GM10248 (cell line): ENCODE data around the gene UQCC2.

Experiments used
- CTCF ChIA-PET: fragments of 300-600 bp; sonication (Branson Sonifier 250); formaldehyde crosslinking; extraction: SDS; loops from one replicate; lab custom pipeline; 2021; ENCODE audit warnings: antibody characterized with exemption; lab: Yijun Ruan, JAX
- POLR2A ChIA-PET: fragments of 350-650 bp; sonication (Branson Sonifier 250); formaldehyde crosslinking; extraction: SDS; loops from one replicate; lab custom pipeline; 2020; ENCODE audit warnings: antibody characterized with exemption; lab: Yijun Ruan, JAX
- DNase-seq: peaks from one replicate; pipeline ENCODE4 v3.0.0; 2012; ENCODE audit errors: extremely low spot score
- TF ChIP-seq, protein P1 (sequence below): IDR thresholded peaks from 2 replicates; pipeline ENCODE4 v1.5.1; 2012; ENCODE audit warnings: mild to moderate bottlenecking, low read depth; ENCODE audit errors: extremely low read depth, missing control alignments, control extremely low read depth

The UQCC2 gene

DNA sequence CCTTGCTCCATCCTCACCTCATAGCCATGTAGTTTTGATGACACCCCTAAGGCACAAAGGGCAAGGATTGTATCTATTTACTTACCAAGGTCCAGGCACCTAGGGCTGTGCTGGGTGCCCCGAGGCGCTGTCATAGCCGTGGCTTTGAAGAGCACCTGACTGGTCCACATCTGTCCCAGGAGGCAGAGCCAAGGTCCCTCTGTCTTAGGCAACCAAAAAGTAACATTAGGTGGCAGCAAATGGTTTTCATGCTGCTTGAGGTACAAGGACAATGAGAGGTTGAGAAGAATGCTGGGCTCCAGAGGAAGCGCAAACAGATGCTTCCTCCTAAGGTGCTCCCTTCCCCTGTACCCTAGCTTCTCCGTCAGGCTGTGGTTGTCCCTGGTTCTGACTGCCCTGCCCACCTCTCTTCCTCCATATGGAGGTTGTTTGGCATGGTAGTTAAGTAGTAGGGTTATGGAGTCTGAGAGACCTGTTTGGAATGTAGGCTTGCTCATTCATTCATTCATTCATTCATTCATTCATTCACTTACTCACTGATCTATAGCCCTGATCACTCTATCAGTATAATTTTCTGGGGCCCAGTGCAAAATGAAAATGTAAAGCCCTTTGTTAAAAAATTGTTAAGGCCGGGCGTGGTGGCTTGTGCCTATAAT, 3.0 kb upstream of the UQCC2 start:
- TF ChIP-seq, protein P1, sequence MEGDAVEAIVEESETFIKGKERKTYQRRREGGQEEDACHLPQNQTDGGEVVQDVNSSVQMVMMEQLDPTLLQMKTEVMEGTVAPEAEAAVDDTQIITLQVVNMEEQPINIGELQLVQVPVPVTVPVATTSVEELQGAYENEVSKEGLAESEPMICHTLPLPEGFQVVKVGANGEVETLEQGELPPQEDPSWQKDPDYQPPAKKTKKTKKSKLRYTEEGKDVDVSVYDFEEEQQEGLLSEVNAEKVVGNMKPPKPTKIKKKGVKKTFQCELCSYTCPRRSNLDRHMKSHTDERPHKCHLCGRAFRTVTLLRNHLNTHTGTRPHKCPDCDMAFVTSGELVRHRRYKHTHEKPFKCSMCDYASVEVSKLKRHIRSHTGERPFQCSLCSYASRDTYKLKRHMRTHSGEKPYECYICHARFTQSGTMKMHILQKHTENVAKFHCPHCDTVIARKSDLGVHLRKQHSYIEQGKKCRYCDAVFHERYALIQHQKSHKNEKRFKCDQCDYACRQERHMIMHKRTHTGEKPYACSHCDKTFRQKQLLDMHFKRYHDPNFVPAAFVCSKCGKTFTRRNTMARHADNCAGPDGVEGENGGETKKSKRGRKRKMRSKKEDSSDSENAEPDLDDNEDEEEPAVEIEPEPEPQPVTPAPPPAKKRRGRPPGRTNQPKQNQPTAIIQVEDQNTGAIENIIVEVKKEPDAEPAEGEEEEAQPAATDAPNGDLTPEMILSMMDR = no peak
- DNase-seq = no peak
- POLR2A ChIA-PET = no interaction called here
- CTCF ChIA-PET = interaction anchor here (1.0 to 4.1 kb wide), 5 partner anchors 13 to 53 kb away, joined by 3 to 28 read pairs (median 4); no protein-coding TSS in a partner anchor

DNA sequence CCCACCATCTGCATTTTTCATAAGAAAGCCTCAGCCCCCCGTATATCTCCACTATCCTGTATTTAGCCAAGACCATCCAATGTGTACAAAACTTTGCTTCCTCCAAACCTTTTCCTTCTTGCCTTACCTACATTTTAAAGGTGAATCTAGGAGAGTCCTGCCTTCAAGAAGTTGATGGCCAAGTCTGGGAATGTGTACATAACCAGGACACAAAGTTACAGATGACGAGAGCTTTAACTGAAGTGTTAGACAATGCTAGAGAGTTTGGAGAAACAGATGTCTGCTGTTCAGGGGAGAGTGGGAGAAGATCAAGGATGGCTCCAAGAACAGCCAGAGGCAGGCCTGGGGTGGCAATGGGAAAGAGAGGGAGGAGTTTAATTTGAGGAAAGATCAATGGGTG, 2.3 kb upstream of the UQCC2 start:
- ChIA-PET CTCF (interaction anchor here (0.7 to 1.8 kb wide), 3 partner anchors 13 to 58 kb away, joined by 3 to 7 read pairs (median 3); no protein-coding TSS in a partner anchor), POLR2A (no interaction called here)
- DNase-seq = no peak
- TF ChIP-seq, protein P1 = no peak

DNA sequence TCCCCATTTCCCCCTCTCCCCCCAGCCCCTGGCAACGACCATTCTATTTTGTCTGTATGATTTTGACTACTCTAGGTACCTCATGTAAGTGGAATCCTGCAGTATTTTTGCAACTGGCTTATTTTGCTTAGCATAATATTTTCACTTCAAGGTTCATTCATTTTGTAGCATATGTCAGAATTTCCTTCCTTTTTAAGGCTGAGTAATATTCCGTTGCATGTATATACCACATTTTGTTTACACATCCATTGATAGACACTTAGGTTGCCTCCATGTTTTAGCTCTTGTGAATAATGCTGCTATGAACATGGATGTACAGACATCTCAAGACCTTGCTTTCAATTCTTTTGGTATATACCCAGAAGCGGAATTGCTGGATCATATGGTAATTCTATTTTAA, 1.4 kb upstream of the UQCC2 start:
- ChIA-PET POLR2A (no interaction called here), CTCF (interaction anchor here (0.7 to 1.8 kb wide), 2 partner anchors 12 to 59 kb away, joined by 3 to 7 read pairs; no protein-coding TSS in a partner anchor)
- TF ChIP-seq, protein P1 = no peak
- no peak for DNase-seq

DNA sequence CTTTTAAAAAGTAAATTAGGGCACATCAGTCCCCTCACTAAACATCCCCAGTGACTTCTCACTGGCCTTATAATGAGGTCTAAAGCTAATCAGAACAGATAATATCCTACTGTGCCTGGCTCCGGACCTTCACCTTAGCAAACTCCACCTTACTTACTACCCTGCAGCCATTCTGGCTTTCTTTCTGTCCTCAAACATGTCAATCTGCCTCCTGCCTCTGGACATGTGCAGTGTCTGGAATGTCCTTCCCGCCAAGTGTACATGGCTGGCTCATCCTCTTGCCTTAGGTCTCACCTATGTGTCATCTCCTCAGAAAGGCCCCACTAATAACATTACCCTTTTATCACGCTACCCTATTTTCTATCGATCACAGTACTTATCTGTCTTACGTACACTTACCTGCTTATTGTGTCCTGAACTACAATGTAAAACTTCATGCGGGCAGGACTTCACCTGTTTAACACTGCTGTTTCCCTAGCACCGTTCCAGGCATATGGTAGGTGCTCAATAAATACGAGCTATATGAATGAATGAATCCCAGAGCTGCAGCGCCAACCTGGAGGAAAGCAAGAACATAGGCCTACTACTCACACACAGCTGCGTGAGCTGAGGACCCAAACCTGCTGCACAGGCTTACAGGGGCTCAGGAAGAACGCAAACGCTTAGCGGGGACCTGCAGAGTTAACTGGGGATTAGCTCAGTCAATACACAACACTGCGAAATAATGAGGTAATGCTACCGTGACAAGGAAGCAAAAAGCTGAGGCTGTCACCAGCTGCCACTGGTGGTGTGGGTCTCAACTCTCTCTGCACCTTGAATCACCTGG, 991 bp downstream of the UQCC2 start:
- TF ChIP-seq, protein P1 = no peak
- ChIA-PET POLR2A (interaction anchor here (0.6 to 1.8 kb wide), 3 partner anchors 10 to 78 kb away, joined by 3 to 7 read pairs (median 6); partner anchors contain the start of gene LEMD2), CTCF (interaction anchor here (0.9 to 3.7 kb wide), 18 partner anchors 9 to 285 kb away, joined by 3 to 62 read pairs (median 6); no protein-coding TSS in a partner anchor)

DNA sequence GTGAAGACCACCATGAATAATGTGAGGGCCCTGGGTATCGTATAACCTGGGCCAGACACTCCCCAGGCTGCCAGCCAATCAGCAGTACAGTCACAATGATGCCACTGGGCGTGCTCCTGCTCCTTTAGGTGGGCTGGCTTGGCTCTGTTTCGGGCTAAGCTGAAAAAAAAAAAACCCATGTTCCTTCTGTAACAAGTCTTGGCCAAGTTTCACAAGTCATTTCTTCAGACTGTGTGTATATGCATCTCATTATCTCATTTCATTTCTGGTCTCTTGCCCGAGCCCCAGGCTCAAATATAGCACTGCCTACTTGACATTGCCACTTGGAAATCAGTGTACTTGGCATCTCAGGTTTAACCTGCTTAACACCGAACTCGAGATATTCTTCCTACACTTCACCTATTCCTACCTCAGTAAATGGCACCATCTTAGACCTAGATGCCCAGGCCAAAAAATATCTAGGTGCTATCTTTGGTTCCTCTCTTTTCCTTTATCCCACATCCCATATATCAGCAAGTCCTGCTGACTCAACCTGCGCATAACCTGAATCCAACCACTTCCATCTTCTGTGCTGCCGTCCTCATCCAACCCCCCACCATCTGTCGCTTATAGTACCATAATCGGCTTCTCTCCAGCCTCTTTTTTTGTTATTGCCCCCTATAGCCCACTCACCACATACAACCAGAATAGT, 1.8 kb downstream of the UQCC2 start:
- TF ChIP-seq, protein P1 = no peak
- ChIA-PET CTCF (interaction anchor here (1.7 to 10.5 kb wide), 3 partner anchors 8 to 123 kb away, joined by 4 to 231 read pairs (median 62); partner anchors contain the start of gene BAK1), POLR2A (no interaction called here)
- DNase-seq = no peak

More for the DNA sequence above, 991 bp downstream of the UQCC2 start:
- no peak for DNase-seq
